Panc1 (cell line): ENCODE measurements around the gene SEMA4F. TPM values are rescaled to one million over a fixed set of nuclear protein-coding genes. Genes with fewer than 3 reads are reported as not detected.

Source experiments
- ATAC-seq: fragments of 200-7000 bp; cut with Tn5 transposase; 2 replicates; pipeline ENCODE4 v1.9.1; 2020; ENCODE audit warnings: mild to moderate bottlenecking, moderate library complexity
- BruUV-seq: library from RNA; stranded (reverse); fragments of 400-500 nt; replicated peaks from 2 replicates; lab custom pipeline; 2021; lab: Mats Ljungman, UMichigan
- CTCF ChIA-PET: fragments of 300-600 bp; sonication (Branson Sonifier 250); formaldehyde crosslinking; loops from one replicate; lab custom pipeline; 2022; ENCODE audit warnings: antibody characterized with exemption; lab: Charles Lee
- POLR2A ChIA-PET: fragments of 300-600 bp; sonication (Branson Sonifier 250); formaldehyde crosslinking; loops from one replicate; lab custom pipeline; 2022; ENCODE audit warnings: antibody characterized with exemption; lab: Charles Lee
- DNase-seq: peaks from one replicate; pipeline ENCODE4 v3.0.0-alpha.2; 2010; ENCODE audit warnings: low read depth, low spot score
- H3K27ac ChIP-seq: 2 replicates; pipeline ENCODE4 v1.5.1; 2011; ENCODE audit warnings: mild to moderate bottlenecking, low read length, inconsistent platforms
- H3K27me3 ChIP-seq: fragments of 200-500 bp; sonication (Bioruptor generic); 2 replicates; pipeline ENCODE4 v1.6.0; 2014; ENCODE audit warnings: low read length, inconsistent platforms; ENCODE audit not compliant: control insufficient read depth, insufficient read depth
- H3K36me3 ChIP-seq: fragments of 200-500 bp; sonication (Bioruptor generic); 2 replicates; pipeline ENCODE4 v1.5.1; 2014; ENCODE audit warnings: inconsistent platforms, mild to moderate bottlenecking, low read length, moderate library complexity; ENCODE audit not compliant: control insufficient read depth, insufficient read depth
- H3K4me1 ChIP-seq: 2 replicates; pipeline ENCODE4 v1.5.1; 2011; ENCODE audit warnings: inconsistent platforms, mild to moderate bottlenecking, low read length, moderate library complexity; ENCODE audit not compliant: control insufficient read depth, insufficient read depth
- H3K4me3 ChIP-seq, 2 experiments: 2 replicates each; pipeline ENCODE4 v1.5.1; 2011 to 2012; ENCODE audit warnings: low read depth in 2 of 2, low read length in 2 of 2, mild to moderate bottlenecking in 2 of 2, inconsistent platforms in 1 of 2, moderate library complexity in 1 of 2
- H3K9me3 ChIP-seq: fragments of 200-500 bp; sonication (Bioruptor generic); 2 replicates; pipeline ENCODE4 v1.5.1; 2014; ENCODE audit warnings: low read depth, mild to moderate bottlenecking, inconsistent platforms, low read length, moderate library complexity; ENCODE audit not compliant: control insufficient read depth, insufficient read depth
- CTCF ChIP-seq: fragments of 450-650 bp; IDR thresholded peaks from 2 replicates; pipeline ENCODE4 v1.5.1; 2017; ENCODE audit warnings: mild to moderate bottlenecking
- POLR2AphosphoS5 ChIP-seq: IDR thresholded peaks from 2 replicates; pipeline ENCODE4 v1.6.1; 2012; ENCODE audit warnings: mild to moderate bottlenecking, low read depth, low read length, moderate library complexity
- REST ChIP-seq, 2 experiments: IDR thresholded peaks; 2 replicates each; pipeline ENCODE4 v1.6.1; 2011 to 2012; ENCODE audit warnings: low read depth in 2 of 2, control low read depth in 1 of 2, low read length in 1 of 2, mild to moderate bottlenecking in 1 of 2, moderate library complexity in 1 of 2; ENCODE audit not compliant: insufficient read depth in 1 of 2
- SIN3A ChIP-seq: IDR thresholded peaks from 2 replicates; pipeline ENCODE4 v1.6.1; 2012; ENCODE audit warnings: low read depth, mild to moderate bottlenecking, low read length, moderate library complexity, borderline replicate concordance; ENCODE audit not compliant: insufficient read depth
- TCF7L2 ChIP-seq: IDR thresholded peaks from 2 replicates; pipeline ENCODE4 v1.6.1; 2011; ENCODE audit warnings: mild to moderate bottlenecking, low read depth, low read length, inconsistent platforms
- in situ Hi-C: cut with HindIII; loops from 2 replicates; pipeline ENCODE4 v1.10.0; 2016; ENCODE audit warnings: low sequenced_read_pairs, low pct_unique_long_range_greater_than_20kb
- intact Hi-C: fragments of 100-400 bp; cut with micrococcal nuclease; formaldehyde crosslinking; loops from one replicate; pipeline ENCODE4 v1.10.0; 2022; ENCODE audit not compliant: unreplicated experiment
- total RNA-seq: library from RNA; stranded (reverse); gene quantifications from one replicate; pipeline ENCODE4 v1.2.1, GENCODE V29; 2021; ENCODE audit not compliant: unreplicated experiment

Gene SEMA4F
- total RNA-seq, 1 experiment from 2014 or later: 13.3 TPM

- ChIA-PET CTCF (interaction anchor here (1.2 kb wide), 1 partner anchor 14 kb away, joined by 11 read pairs; no protein-coding TSS in a partner anchor), POLR2A (no interaction called here)
- Histone ChIP-seq H3K9me3 (no peaks in the 10 kb centered on the region), H3K4me1 (no peaks in the 10 kb centered on the region), H3K27ac (no peak overlapping the region), H3K4me3 (no peak overlapping the region), H3K27me3 (no peaks in the 10 kb centered on the region), H3K36me3 (no peaks in the 10 kb centered on the region)
- no TSS peak for BruUV-seq
- no peak for DNase-seq
- in situ Hi-C loops (no loop called here), intact Hi-C loops (no loop called here)
- no peak for TF ChIP-seq REST (IDR thresholded peaks at IDR 0.05; ENCODE audit: insufficient read depth in 1 of 2, low read depth in 2 of 2, low read length in 1 of 2)
- no peak for ATAC-seq
Measured at GRCh38 chr2:74728842-74729241, 74.8 kb downstream of the SEMA4F start.

- ChIA-PET POLR2A (no interaction called here), CTCF (interaction anchor here (0.6 kb wide), 1 partner anchor 15 kb away, joined by 7 read pairs; no protein-coding TSS in a partner anchor)
- Histone ChIP-seq H3K4me3 (no peak overlapping the region), H3K27me3 (no peaks in the 10 kb centered on the region), H3K4me1 (no peaks in the 10 kb centered on the region), H3K36me3 (no peaks in the 10 kb centered on the region), H3K27ac (no peak overlapping the region), H3K9me3 (no peaks in the 10 kb centered on the region)
- no peak for TF ChIP-seq POLR2AphosphoS5
- TF ChIP-seq TCF7L2: no peak
- no peak for TF ChIP-seq CTCF
- TF ChIP-seq REST (IDR thresholded peaks at IDR 0.05; ENCODE audit: insufficient read depth in 1 of 2, low read depth in 2 of 2, low read length in 1 of 2): no peak
- no peak for TF ChIP-seq SIN3A
- intact Hi-C loops (no loop called here), in situ Hi-C loops (no loop called here)
- DNase-seq: no peak
- ATAC-seq: no peak
- BruUV-seq: no TSS peak
Measured at GRCh38 chr2:74730530-74730929, 76.5 kb downstream of the SEMA4F start.

Other genes starting within 250 kb of the SEMA4F start
- gene C2orf81, start 232.6 kb upstream of the SEMA4F start, total RNA-seq: 3.9 TPM
- 27.7 TPM for gene WDR54, start 232.5 kb upstream of the SEMA4F start, total RNA-seq
- gene RTKN, start 212.3 kb upstream of the SEMA4F start, total RNA-seq: 83.1 TPM
- gene INO80B, start 199.2 kb upstream of the SEMA4F start, total RNA-seq: 26.5 TPM
- gene WBP1, start 195.8 kb upstream of the SEMA4F start, total RNA-seq: 67.6 TPM
- 79.5 TPM for gene MOGS, start 188.9 kb upstream of the SEMA4F start, total RNA-seq
- 98.1 TPM for gene MRPL53, start 181.6 kb upstream of the SEMA4F start, total RNA-seq
- 24.2 TPM for gene CCDC142, start 171.2 kb upstream of the SEMA4F start, total RNA-seq
- gene TTC31, start 171.2 kb upstream of the SEMA4F start, total RNA-seq: 38.7 TPM
- 9.6 TPM for gene LBX2, start 154.6 kb upstream of the SEMA4F start, total RNA-seq
- 36.8 TPM for gene PCGF1, start 146.6 kb upstream of the SEMA4F start, total RNA-seq
- gene TLX2, start 139.8 kb upstream of the SEMA4F start, total RNA-seq: not detected
- 0.41 TPM for gene DQX1, start 128.0 kb upstream of the SEMA4F start, total RNA-seq
- 142 TPM for gene AUP1, start 124.5 kb upstream of the SEMA4F start, total RNA-seq
- 21.2 TPM for gene HTRA2, start 124.3 kb upstream of the SEMA4F start, total RNA-seq
- 1.0 TPM for gene LOXL3, start 100.3 kb upstream of the SEMA4F start, total RNA-seq
- gene DOK1, start 99.5 kb upstream of the SEMA4F start, total RNA-seq: 6.2 TPM
- gene M1AP, start 5.9 kb upstream of the SEMA4F start, total RNA-seq: not detected
- 1.7 TPM for gene HK2, start 179.9 kb downstream of the SEMA4F start, total RNA-seq